ENCODE results near the gene IRF3.
"Not testable (repeated sequence)": the region's sequence is repeated elsewhere in the genome, so short reads cannot be mapped to it uniquely, and the experiment has no call there.

IRF3 gene

GRCh38 chr19:49617860-49618259, 47.8 kb downstream of the IRF3 start:
- not testable (repeated sequence) for DNase-seq (ENCODE audit: low spot score)

DNA sequence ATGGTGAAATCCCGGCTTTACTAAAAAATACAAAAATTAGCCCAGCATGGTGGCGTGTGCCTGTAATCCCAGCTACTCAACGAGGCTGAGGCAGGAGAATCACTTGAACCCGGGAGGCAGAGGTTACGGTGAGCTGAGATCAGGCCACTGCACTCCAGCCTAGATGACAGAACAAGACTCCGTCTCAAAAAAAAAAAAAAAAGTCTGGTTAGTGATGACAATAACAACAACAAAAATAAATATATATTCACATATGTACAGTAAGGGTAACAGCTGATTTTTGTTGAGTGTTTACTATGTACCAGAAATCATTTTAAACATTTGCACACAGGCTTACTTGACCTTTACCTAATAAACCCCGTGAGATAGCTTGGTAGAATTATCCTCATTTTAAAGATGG, 48.7 kb downstream of the IRF3 start:
- DNase-seq (ENCODE audit: low spot score) = no peak

DNA sequence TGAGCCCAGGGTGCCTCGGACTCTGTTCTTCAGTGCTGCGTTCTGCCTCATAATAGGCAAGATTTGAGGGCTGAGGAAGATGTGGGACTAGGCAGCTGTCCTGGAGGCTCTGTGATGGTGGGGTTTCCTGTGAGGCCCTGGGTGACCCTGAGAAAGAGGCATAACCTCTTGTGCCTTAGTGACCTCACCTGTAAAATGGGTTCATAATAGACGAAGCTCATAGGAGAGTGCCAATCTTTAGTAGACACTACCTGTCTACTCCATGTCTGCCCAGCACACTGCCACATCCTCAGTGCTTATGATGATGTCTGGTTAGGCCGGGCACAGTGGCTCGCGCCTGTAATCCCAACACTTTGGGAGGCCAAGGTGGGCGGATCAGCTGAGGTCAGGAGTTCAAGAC, 49.1 kb downstream of the IRF3 start:
- no peak for DNase-seq (ENCODE audit: low spot score)

GRCh38 chr19:49615861-49616260, 49.8 kb downstream of the IRF3 start:
- no peak for DNase-seq (ENCODE audit: low spot score)

DNA sequence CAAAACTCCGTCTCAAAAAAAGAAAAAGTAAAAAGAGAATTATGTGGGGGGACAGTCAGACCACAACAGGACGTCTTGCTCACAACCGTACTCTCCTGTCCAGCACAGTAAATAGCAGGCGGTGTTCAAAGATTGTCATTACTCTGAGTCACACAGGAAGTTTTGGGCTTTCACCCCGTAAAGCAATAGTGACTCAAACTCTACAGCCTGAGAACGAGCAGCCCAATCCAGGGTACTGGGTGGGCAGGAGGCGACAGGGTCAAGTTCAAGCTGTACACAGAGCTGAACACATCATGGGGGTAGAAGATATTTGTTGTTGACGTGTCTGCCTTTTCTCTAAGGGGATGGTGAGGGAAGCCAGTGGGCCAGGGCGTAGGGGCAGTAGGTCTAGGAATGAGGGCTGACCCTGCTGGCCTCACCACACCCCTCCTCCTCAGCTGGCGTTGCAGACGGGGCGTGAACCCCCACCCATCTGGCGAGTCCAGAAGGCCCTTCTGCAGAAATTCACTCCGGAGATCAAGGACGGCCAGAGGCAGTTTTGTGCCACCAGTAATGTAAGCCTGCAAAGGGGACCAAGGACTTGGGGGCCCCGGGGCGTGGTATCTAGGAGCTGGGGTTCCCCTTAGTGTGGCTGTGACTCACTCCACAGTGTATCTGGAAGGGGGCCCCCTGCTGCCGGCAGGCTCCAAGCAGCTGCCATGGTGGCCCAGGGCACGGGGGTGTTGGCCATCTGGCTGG, 51.4 kb downstream of the IRF3 start:
- DNase-seq (ENCODE audit: low spot score) = no peak

- no peak for DNase-seq (ENCODE audit: low spot score)
Measured at GRCh38 chr19:49613374-49613773, 52.3 kb downstream of the IRF3 start.

Data from CD4-positive, alpha-beta T cell treated with Interleukin-6 at 100 ng/mL for 8 hours (primary cell).